Activated CD8-positive, alpha-beta memory T cell treated with anti-CD3 and anti-CD28 coated beads for 36 hours (primary cell): ENCODE results near the gene INHA. TPM values are rescaled to one million over a fixed set of nuclear protein-coding genes. Genes with fewer than 3 reads are reported as not detected.

ENCODE experiments used
- CTCF ChIA-PET: fragments of 350-600 bp; sonication (Branson Sonifier 250); formaldehyde crosslinking; loops from one replicate; lab custom pipeline; 2021; ENCODE audit warnings: antibody characterized with exemption; lab: Charles Lee
- POLR2A ChIA-PET: fragments of 350-600 bp; sonication (Branson Sonifier 250); formaldehyde crosslinking; loops from one replicate; lab custom pipeline; 2021; ENCODE audit warnings: antibody characterized with exemption; lab: Charles Lee
- total RNA-seq, 2 experiments: library from RNA; stranded (reverse); gene quantifications; one replicate each; pipeline ENCODE4 v1.2.3, GENCODE V29; 2021

INHA gene
- total RNA-seq, 2 experiments from 2014 or later: not detected

DNA sequence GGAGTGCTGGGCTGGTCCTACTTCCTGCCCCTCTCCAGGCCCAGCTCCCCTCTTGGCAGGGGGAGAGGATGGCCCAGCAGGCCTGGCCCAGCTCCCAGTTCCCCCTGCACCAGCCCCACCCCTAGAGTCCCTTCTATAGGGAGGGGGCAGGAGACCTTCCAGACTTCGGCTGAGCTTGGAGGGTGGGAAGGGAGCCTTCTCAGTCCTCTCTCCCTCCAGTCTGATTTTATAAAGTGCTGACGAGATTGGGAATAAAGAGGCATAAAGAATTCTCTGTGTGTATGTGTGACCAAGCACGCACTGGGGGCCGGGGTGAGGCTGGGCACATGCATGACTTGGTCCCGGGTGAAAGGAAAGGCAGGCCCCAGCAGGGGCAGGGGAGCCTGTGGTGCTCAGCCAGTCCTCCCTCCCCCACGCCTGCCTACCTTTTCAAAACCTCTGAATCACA, 33.6 kb upstream of the INHA start:
- POLR2A ChIA-PET: no interaction called here
- CTCF ChIA-PET: interaction anchor here (3.5 to 3.7 kb wide), 2 partner anchors 9 to 104 kb away, joined by 14 to 31 read pairs; no protein-coding TSS in a partner anchor

DNA sequence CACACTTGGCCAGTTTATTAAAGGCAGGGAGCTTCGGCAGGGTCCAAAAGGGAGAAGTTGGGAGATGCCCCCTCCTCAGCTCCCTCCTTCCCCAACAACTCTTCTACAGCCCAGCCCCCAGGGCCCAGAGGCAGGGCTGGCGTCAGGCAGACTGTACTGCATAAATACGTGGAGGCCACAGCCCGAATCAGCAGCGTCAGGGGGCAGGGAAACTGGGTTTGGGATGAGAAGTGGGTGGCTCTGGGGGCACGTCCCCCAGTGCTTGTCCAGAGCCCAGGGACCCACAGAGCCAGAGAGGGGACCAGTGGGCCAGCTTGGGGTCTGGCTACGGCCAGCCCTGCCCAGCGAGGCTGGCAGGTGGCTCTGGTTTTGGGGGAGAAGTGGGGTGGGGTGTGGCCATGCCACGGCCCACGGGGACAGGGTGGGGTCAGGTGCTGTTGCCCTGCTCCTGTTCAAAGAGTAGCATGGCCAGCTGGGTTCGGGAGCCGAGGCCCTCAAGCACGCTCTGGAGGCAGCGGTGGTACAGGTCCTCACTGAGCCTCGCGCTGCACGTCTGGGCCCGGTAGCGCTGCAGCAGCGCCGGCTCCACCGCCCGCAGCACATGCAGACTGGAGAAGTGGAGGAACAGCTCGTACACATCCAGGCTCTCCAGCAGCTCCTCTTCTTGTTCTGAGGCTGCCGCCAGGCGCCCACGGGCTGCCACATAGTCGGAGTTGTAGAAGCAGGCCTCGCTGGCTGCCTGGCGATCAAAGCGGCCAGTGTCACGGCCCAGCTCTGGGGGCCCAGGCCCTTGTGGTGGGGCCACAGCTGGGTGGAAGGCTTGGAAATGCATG, 32.9 kb upstream of the INHA start:
- ChIA-PET CTCF (interaction anchor here (1.2 to 3.7 kb wide), 4 partner anchors 9 to 150 kb away, joined by 3 to 31 read pairs (median 14); a partner anchor contains a TSS), POLR2A (no interaction called here)

DNA sequence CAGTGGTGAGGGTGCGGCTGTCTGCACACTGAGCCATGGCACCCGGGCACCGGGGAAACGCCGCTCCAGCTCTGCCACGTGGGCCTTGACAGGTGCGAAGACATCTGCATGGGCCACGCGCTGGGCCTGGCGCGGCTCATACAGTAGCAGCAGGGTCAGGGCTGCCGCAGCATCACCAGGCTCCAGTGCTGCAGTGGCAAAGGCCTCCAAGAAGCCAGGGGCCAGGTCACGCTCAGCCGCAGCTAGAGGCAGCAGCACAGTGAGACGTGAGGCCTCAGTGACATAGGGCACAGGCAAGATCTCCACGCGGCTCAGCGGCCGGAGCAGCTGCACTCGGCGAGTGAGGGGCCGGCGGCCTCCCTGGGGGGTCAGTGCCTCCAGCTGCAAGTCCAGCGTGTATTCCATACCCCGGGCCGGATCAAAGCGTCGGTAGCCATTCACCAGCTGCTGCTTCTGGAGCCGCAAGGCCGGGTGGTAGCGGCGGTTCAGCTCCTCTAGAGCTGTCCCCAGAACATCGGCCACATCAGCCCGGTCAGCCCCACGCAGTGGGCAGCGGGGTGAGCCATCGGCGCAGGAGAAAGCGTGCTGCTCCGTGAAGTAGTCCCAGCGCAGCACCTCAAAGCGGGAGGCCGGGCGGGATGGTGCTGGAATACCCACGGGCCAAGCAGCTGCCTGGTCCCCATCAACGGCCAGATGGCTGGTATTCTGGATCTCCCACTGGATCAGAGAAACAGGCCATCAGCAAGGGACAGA, 32.0 kb upstream of the INHA start:
- ChIA-PET CTCF (interaction anchor here (1.1 to 3.7 kb wide), 7 partner anchors 10 to 149 kb away, joined by 3 to 31 read pairs (median 8); a partner anchor contains a TSS), POLR2A (no interaction called here)

DNA sequence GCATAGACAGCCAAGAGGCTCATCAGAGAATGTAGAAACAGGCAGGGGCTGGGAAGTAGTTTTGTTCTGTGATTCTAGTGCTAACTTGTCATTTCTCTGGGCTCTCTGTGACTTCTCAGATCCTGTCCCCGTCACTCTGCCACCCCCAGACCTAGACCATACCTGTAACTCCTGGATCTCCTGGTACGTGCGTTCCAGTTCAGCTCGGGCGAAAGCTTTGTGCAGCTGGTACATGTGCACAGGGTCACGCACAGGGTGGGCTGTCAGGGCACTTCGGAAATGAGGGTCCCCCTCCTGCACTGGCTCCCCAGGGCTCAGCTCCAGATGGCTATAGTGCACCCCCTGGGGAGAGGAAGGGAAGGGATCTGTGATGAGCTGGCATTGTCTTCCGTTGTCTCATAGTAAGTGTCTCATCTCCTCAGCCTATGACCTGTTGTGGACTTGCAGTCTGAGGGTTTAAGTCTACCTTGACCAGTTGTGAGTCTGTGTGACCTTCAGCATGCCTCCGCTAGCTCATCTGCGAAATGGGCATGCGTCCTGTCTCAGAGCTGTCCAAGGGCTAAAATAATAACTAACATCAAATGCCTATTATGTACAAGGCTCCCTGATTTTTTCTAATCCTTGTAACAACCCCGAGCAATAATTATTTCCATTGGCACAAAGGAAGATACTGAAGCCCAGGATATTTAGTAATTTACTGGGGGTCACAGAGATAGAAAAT, 31.2 kb upstream of the INHA start:
- ChIA-PET CTCF (interaction anchor here (0.6 to 3.7 kb wide), 22 partner anchors 11 to 152 kb away, joined by 3 to 31 read pairs (median 4); partner anchors contain the start of genes INHA, OBSL1 and STK11IP), POLR2A (no interaction called here)

DNA sequence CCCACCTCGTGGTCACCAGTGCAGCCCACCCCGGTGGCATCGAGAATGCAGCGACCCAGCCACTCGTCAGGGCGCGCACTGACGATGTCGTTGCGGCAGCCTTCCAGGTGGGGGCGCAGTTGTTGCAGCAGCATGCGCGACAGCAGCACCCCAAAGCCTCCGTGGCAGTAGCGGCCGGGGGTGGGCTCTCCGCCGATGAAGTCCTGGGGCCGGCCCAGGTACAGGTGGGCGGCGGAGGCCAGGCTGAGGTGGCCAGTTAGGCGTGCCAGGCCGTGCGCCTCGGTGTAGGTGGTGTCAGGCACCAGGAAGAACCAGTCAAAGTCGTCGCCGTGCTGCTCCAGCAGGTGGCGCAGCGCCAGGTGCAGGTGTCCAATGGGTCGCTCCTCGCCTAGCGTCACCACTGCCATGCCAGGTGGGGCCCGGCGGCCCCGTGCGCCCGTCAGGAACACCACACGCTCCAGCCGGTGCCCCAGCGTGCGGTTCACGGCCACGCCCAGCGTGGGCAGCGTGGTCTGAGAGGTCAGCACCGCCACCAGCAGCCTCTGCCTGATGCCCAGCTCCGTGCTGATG, 30.4 kb upstream of the INHA start:
- ChIA-PET CTCF (interaction anchor here (0.6 to 3.7 kb wide), 28 partner anchors 9 to 153 kb away, joined by 3 to 31 read pairs (median 4); partner anchors contain the start of genes INHA, OBSL1 and STK11IP), POLR2A (interaction anchor here (0.6 kb wide), 1 partner anchor 11 kb away, joined by 3 read pairs; no protein-coding TSS in a partner anchor)

DNA sequence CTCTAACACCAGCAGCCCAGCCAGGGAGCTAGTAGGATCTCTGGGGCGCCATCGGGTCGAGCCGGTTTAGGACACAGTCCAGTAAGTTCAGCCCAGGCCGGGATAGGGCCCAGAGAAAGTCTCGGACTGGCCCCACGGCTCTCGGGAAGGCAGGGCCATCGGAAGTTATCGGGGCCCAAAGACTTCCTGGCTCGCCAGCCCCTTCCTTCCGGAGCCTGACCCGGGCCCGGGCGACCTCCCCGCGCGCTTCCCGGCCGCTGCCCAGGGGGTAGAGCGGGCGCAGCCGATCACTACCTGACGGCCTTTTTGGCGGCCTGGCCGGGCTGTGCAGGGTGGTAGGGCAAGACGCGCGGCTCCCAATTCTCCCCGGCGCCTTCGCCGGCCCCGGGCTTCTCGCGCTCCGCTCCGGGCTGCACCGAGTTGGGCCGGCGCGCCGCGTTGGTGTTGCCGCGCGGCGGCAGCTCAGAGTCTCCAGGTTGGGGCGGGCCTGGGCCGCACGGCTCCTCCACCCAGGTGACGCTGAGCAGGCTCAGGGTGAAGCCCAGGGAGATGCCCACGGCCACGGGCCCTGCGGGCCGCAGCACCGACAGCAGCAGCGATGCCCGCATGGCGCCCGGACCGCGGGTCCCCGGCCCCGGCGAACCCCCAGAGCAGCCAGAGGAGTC, 29.0 kb upstream of the INHA start:
- POLR2A ChIA-PET: no interaction called here

DNA sequence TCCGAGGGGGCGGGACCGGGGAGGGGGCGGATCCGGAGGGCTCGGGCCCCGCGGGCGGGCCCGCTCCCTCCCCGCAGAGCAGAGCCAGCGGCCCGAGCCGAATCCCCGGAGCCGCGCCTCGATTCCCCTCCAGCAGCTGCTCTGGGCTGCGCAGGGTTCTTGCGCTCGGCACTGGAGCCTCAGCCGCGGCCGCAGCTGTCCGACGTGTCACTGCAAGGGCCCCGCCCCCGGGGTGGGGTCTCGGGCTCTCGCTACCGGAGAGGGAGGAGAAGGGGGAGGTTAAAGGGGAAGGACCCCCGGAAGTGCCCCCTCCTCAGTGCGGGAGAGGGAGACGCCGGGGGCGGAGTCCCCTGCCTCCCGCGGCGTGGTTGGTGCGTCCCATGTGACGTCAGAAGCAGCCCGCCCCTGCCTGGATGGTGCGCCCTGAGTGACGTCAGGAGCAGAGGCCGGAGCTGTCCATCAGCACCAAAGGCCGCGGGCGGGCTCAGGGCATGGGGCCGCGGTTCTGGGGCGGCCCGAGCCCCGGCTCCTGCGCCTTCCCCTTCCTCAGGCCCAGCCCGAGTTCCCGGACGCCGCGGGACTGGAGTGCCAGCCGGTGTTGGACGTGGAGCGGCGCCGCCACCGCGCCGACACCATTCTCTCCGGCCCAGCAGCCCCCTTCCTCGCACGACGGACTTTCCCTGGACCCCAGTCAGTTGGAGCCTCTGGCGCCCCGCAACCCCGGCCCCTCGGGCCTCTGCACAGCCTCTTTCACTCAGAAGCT, 28.3 kb upstream of the INHA start, which contains the start of the genes CHPF and TMEM198:
TSS of gene CHPF (minus strand) at position 214 of the 763 bp plus-strand sequence. CDS start 271 bp downstream, outside the sequence.
TSS of gene TMEM198 (plus strand) at position 433 of the 763 bp plus-strand sequence. CDS start 700 bp downstream, outside the sequence.
- CTCF ChIA-PET: interaction anchor here (1.0 to 3.4 kb wide), 9 partner anchors 9 to 154 kb away, joined by 3 to 13 read pairs (median 6); partner anchors contain the start of gene STK11IP
- POLR2A ChIA-PET: interaction anchor here (0.9 kb wide), 2 partner anchors 45 to 54 kb away, joined by 4 to 5 read pairs; partner anchors contain the start of genes GMPPA and STK11IP

More for the DNA sequence above, 29.0 kb upstream of the INHA start:
- CTCF ChIA-PET: interaction anchor here (0.6 to 3.4 kb wide), 11 partner anchors 9 to 153 kb away, joined by 3 to 13 read pairs (median 6); partner anchors contain the start of gene STK11IP

DNA sequence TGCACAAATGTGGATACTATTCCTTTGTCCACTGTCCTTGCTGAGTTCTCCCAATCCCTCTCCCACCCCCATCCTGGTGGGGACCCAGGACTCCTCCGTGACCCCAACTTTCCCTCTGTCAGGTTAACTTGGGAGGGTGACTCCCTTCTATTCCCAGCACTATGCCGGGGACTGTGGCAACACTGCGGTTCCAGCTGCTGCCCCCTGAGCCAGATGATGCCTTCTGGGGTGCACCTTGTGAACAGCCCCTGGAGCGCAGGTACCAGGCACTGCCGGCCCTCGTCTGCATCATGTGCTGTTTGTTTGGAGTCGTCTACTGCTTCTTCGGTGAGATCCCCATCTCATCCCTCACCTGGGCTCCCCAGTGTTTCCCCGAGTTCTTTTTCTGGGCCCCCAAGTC, 27.5 kb upstream of the INHA start:
- CTCF ChIA-PET: interaction anchor here (1.9 kb wide), 1 partner anchor 16 kb away, joined by 5 read pairs; no protein-coding TSS in a partner anchor
- POLR2A ChIA-PET: no interaction called here

DNA sequence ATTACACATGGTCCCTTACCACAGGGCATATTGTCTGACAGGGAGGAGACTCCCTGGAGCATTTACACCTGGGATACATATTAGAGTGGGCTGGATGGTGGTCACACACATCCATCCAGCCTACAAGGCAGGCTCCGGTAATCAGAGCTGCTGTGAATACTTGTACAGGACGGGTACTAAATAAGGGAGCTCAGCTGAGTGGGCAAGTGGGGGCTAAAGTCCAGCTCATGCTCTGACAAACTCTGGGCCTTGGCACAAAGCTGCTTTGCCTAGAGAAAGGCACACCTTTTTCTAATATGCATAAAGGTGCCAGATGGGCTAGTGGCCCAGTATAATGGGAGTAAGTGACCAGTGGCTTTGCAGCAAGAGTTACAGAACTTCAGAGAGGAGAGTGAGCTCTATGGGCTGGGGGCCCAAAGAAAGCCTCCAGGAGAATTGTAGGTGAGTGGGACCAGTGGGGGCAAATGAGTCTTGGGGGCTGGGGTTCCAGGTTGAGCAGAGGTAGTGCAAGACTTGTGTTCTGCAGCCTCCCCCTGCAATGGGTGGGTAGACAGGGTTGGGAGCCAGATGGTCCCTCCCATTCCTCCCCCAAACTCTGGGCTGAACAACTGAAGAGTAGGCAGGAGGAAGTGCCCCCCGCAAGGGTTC, 26.7 kb upstream of the INHA start:
- CTCF ChIA-PET: interaction anchor here (1.9 kb wide), 1 partner anchor 15 kb away, joined by 5 read pairs; no protein-coding TSS in a partner anchor
- POLR2A ChIA-PET: no interaction called here

DNA sequence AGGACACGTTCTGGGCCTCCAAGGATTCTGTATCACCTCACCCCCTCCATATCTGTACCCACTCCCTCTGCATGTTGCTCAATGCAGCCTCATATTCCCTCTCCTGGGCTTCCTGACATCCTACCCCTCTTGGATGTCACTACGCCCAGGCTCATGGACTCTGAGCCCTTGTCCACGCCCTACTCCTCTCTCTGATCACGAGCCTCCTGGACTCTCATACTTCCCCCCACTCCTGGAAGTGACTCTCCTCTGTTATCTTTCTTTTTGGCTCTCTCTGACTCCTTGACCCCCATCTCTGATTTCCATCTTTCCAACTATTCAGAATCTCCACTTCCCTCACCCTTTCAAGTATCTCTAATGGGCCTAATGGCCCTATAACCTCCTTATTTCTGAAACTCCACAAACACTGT, 26.2 kb upstream of the INHA start:
- POLR2A ChIA-PET: no interaction called here

DNA sequence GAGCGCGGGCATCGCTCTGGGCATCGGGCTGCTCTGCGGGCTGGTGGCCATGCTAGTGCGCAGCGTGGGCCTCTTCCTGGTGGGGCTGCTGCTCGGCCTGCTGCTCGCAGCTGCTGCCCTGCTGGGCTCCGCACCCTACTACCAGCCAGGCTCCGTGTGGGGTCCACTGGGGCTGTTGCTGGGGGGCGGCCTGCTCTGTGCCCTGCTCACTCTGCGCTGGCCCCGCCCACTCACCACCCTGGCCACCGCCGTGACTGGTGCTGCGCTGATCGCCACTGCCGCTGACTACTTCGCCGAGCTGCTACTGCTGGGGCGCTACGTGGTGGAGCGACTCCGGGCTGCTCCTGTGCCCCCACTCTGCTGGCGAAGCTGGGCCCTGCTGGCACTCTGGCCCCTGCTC, 24.5 kb upstream of the INHA start:
- CTCF ChIA-PET: interaction anchor here (2.0 kb wide), 1 partner anchor 145 kb away, joined by 7 read pairs; no protein-coding TSS in a partner anchor
- POLR2A ChIA-PET: no interaction called here

More for the DNA sequence above, 26.2 kb upstream of the INHA start:
- CTCF ChIA-PET: no interaction called here

DNA sequence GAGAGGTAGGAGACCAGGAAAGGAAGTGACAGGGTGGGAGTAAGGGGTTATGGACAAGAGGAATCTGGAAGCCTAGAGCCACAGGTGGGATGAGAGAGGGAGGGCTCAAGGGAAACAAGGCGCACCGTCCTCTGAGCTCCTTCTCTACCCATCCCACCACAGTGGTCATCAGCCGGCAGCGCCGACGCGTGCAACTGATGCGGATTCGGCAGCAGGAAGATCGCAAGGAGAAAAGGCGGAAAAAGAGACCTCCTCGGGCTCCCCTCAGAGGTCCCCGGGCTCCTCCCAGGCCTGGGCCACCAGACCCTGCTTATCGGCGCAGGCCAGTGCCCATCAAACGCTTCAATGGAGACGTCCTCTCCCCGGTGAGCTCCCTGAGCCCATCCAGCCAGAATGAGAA, 23.1 kb upstream of the INHA start:
- CTCF ChIA-PET: interaction anchor here (1.3 to 2.0 kb wide), 3 partner anchors 11 to 146 kb away, joined by 4 to 10 read pairs (median 7); no protein-coding TSS in a partner anchor

DNA sequence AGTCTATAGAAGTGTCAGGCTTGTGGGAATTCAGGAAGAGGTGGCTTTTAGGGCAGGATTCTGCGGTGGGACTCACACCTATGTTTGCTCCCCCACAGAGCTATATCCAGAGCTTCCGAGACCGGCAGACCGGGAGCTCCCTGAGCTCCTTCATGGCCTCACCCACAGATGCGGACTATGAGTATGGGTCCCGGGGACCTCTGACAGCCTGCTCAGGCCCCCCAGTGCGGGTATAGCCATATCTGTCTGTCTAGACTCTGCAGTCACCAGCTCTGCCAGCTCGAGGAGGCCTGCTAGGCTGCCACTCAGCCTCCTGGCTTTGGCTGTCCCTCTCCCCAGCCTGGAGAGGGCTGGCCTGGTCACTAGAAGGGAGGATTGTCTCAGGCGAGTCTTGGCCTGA, 22.5 kb upstream of the INHA start:
- CTCF ChIA-PET: interaction anchor here (1.3 to 2.0 kb wide), 2 partner anchors 11 to 93 kb away, joined by 4 to 10 read pairs; no protein-coding TSS in a partner anchor
- POLR2A ChIA-PET: no interaction called here

More for the DNA sequence above, 23.1 kb upstream of the INHA start:
- POLR2A ChIA-PET: no interaction called here

DNA sequence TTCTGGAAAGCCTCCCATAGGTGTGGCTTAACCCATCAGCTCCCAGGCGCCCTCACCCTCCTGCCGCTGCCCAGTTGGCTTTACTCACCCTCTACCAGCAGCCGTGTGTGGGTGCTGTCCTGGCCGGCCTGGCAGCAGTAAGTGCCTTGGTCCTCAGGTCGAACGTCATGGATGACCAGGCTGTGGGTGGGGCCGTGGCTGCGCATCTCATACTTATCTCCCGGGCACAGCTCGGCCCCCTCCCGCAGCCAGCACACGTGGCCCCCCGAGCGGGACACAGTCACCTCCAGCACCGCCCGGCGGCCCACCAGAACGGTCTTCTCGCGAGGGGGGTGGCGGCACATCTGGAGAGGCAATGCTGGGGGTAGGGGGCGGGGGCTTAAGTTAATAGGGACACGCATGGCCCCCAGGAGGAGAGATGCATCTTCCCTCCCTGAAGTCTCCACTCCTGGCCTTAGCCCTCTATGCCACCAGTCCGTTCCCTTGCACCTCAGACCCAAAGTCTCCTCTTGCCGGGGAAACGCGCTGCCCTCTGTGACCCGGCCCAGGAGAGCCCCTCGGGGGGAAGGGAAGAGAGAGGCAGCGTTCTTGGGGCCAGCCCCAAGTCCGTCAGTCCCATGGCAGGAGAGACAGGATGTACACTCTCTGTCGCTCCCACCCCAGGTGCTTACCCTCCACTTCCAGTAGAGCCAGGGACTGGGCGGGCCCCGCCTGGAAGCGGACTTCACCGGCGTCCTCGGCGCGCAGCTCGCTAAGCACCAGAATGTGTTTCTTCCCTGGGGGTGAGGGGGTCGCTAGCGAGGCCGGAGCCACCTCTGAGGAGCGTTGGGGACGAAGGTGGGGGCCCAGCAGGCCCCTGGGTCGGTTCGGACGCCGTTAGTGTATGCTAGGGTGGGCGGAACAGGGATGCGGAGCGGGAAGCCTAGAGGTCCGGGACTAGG, 20.4 kb upstream of the INHA start:
- ChIA-PET CTCF (interaction anchor here (1.0 to 1.5 kb wide), 5 partner anchors 8 to 22 kb away, joined by 3 to 10 read pairs (median 3); partner anchors contain the start of genes CHPF and TMEM198), POLR2A (interaction anchor here (1.2 kb wide), 1 partner anchor 10 kb away, joined by 3 read pairs; no protein-coding TSS in a partner anchor)
